Aorta (tissue), 5 donors: ENCODE results near the gene POLR2E. TPM values are rescaled to one million over a fixed set of nuclear protein-coding genes. Genes with fewer than 3 reads are reported as not detected.

Experiments used
- ATAC-seq: fragments of 200-7000 bp; cut with Tn5 transposase; one replicate; pipeline ENCODE4 v1.9.1; 2022; ENCODE audit warnings: moderate library complexity; ENCODE audit not compliant: low FRiP score
- DNase-seq, 2 donors: peaks; one replicate each; pipeline ENCODE4 v3.0.0-alpha.2; 2020
- H3K27ac ChIP-seq, 2 donors: one replicate each; pipeline ENCODE4 v1.5.1; 2013; ENCODE audit warnings: low read length in 2 of 2, mild to moderate bottlenecking in 2 of 2, moderate library complexity in 2 of 2, control low read depth in 1 of 2, inconsistent platforms in 1 of 2, low read depth in 1 of 2
- H3K27me3 ChIP-seq, 2 donors: one replicate each; pipeline ENCODE4 v1.6.1; 2013; ENCODE audit warnings: control low read depth in 1 of 2, low read length in 1 of 2, mild to moderate bottlenecking in 1 of 2, moderate library complexity in 1 of 2; ENCODE audit not compliant: insufficient read depth in 2 of 2, control insufficient read depth in 1 of 2
- H3K36me3 ChIP-seq, 2 donors: one replicate each; pipeline ENCODE4 v1.6.1; 2013; ENCODE audit warnings: control low read depth in 1 of 2, low read length in 1 of 2, mild to moderate bottlenecking in 1 of 2; ENCODE audit not compliant: insufficient read depth in 2 of 2, control insufficient read depth in 1 of 2
- H3K4me1 ChIP-seq, 2 donors: one replicate each; pipeline ENCODE4 v1.6.1; 2013; ENCODE audit warnings: low read length in 2 of 2, control low read depth in 1 of 2, mild to moderate bottlenecking in 1 of 2, moderate library complexity in 1 of 2; ENCODE audit not compliant: insufficient read depth in 2 of 2, control insufficient read depth in 1 of 2
- H3K4me3 ChIP-seq, 2 donors: one replicate each; pipeline ENCODE4 v1.5.1; 2013; ENCODE audit warnings: low read length in 2 of 2, control low read depth in 1 of 2, mild to moderate bottlenecking in 1 of 2
- H3K9me3 ChIP-seq: one replicate; pipeline ENCODE4 v1.6.1; 2013; ENCODE audit warnings: mild to moderate bottlenecking, low read length; ENCODE audit not compliant: control insufficient read depth
- WGBS, 2 donors: extraction: QIAGEN DNeasy Blood & Tissue Kit; methylation state at CpG; one replicate each; pipeline ENCODE4 v1.1.7; 2013; 5-methylcytosine and 5-hydroxymethylcytosine counted together
- intact Hi-C, 2 donors: fragments of 100-400 bp; cut with DNase I; formaldehyde crosslinking; loops; one replicate each; pipeline versions ENCODE4 v1.14.2 to v1.15.0; 2022
- polyA plus RNA-seq, 2 donors: library from polyadenylated mRNA; stranded (reverse); fragments of 200-250 nt; gene quantifications; one replicate each; pipeline ENCODE4 v1.2.3, GENCODE V29; 2013
- total RNA-seq, 2 donors: library from RNA; stranded (reverse); fragmentation: NEBNext Ultra II Directional; extraction: Animal tissue kit (Norgen Biotek cat#: 25700); gene quantifications; one replicate each; pipeline ENCODE4 v1.2.1, GENCODE V29; 2021
- donor health status: healthy with polysubstance abuse.
- donor health status: Bipolar disorder and iron deficiency.
- donor health status: DM: no; HTN: no; CAD: no.
- donor health status: DM: no; HTN: no; CAD: no.
- donor health status: DM: yes; HTN: yes; CAD: no.

Gene POLR2E
- total and polyA plus RNA-seq, 4 donors = 83.5 to 116 (median 93.6) TPM

DNA sequence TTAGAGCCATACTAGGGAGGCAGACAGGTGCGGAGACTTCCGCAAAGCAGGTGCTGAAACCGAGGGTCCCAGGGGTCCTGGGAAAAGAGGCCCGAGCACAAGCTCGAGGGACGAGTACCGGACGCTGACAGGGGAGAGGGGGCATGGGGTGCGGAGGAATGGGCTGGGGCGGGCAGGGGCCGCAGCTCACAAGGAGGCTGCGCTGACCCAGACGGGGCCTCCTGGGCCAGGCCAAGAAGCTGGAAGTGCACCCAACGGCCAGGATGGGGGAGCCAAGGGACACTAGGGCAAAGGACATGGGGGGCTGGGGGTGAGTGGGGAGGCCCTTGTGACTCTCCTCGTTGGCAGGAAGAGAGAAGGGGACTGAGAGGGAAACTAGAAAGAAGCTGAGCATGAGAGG lies 1.8 kb downstream of the POLR2E start:
- Histone ChIP-seq H3K4me1 (no peaks in the 10 kb centered on the region), H3K27me3 (no peaks in the 10 kb centered on the region), H3K9me3 (no peaks in the 10 kb centered on the region), H3K4me3 (no peak overlapping the region), H3K36me3 (peaks cover 2 to 4% of the 10 kb centered on the region in 2 donors), H3K27ac (no peak overlapping the region)
- intact Hi-C loops = loop anchor here in 1 of 2 donors (10.0 kb wide), 1 partner anchor 199 kb away; the partner anchor contains the start of genes MED16 and RNU6-9
- 85 to 86% methylated on average over 15 of the region's 15 CpGs for WGBS, 2 donors
- no peak for ATAC-seq
- DNase-seq = no peak

DNA sequence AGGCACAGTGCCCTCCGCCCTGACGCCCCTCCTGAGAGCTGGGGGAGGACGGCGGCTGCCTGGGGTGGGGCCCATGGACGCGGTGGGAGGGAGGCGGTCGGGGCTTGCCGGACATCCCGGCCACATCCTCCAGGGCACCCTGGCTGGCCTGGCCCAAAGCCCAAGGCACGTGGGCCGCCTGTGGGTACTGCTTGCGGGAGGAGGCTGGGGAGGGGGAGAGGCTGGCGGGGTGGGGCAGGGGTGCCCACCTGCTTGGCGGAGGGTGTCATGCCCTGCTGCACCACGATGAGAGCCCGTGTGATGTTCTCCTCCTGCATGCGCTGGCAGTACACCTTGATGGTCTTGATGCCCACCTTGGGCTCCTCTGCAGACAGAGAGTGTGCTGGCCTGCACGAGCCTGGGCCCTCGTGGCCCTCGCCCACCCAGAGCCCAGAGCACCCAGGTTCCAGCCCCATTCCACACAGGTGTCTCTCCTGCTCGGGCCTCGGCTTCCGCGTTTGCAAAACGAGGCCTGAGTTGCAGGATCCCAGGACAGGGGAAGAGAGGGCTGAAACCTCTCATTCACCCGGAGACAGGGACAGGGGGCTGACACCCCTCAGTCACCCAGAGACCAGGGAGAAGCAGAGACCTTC lies 3.5 kb downstream of the POLR2E start:
- ATAC-seq = no peak
- 89 to 90% methylated on average over 27 of the region's 27 CpGs for WGBS, 2 donors
- Histone ChIP-seq H3K4me1 (no peaks in the 10 kb centered on the region), H3K27me3 (no peaks in the 10 kb centered on the region), H3K9me3 (no peaks in the 10 kb centered on the region), H3K27ac (no peak overlapping the region), H3K4me3 (no peak overlapping the region), H3K36me3 (peaks cover 2 to 4% of the 10 kb centered on the region in 2 donors)
- intact Hi-C loops = loop anchor here in 1 of 2 donors (10.0 kb wide), 1 partner anchor 197 kb away; the partner anchor contains the start of genes MED16 and RNU6-9
- DNase-seq = no peak

DNA sequence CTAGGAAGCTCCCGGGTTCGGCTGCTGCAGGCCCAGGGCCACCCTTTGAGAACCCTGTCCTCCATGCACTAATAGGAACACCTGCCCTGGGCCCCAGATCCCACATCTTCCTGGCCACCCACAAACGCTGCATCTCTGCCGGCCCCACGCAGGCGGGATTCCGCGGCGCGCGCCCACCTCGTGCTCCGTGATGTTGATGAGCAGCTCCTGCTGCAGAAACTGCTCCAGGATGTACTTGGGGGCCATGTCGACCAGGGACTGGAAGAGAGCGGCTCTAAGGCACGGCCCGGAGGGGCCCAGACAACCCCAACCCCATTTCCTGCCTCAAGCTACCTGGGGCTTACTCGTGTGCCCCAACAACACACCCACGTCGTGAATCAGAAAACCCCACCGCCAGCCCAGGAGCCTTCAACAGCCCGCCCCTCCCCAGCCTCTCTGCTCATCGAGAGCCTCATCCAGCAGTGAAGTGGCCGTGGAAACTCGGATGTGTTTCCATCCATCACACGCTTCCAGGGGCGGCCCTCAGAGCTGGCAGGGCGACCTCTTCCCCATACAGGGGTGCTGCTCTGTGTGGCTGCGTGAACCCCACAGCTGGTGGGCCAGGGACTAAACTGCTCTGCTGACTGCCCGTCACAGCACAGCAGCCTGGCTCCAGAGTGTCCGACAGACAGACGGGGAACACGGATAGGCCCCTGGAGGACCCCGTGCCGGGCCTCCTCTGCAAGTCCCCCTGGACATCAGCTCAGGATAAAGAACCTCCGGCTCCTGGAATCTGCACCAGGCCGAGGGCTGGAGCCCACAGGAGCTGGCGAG lies 4.2 kb downstream of the POLR2E start:
- intact Hi-C loops = loop anchor here in 1 of 2 donors (10.0 kb wide), 1 partner anchor 196 kb away; the partner anchor contains the start of genes MED16 and RNU6-9
- Histone ChIP-seq H3K4me1 (no peaks in the 10 kb centered on the region), H3K4me3 (no peak overlapping the region), H3K9me3 (no peaks in the 10 kb centered on the region), H3K36me3 (peaks cover 2 to 4% of the 10 kb centered on the region in 2 donors), H3K27me3 (no peaks in the 10 kb centered on the region), H3K27ac (no peak overlapping the region)
- ATAC-seq = no peak
- 92 to 93% methylated on average over 36 to 38 of the region's 38 CpGs for WGBS, 2 donors
- no peak for DNase-seq

DNA sequence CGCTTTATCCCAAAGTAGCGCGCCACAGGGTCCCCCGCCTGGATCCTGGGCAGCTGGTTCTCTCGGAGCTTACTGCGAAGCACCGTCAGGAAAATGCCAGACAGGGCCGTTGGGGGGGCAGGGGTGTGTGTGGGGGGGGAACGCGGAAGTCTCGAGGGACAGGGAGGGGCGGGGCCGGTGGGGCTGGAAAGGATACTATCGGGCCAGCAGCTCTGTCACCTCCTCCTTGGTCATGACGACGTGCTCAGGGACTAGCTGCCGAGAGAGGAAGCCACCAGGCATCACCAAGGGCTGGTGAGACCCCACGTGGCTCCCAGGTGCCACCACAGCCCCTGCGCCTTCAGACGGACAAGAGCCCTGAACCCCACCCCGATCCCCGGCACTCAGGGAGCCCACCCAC lies 5.3 kb downstream of the POLR2E start:
- no peaks in the 10 kb centered on the region for H3K9me3 ChIP-seq
- no peaks in the 10 kb centered on the region for H3K27me3 ChIP-seq
- DNase-seq = no peak
- no peak overlapping the region for H3K4me3 ChIP-seq
- no peak overlapping the region for H3K27ac ChIP-seq
- intact Hi-C loops = loop anchor here in 1 of 2 donors (10.0 kb wide), 1 partner anchor 195 kb away; the partner anchor contains the start of genes MED16 and RNU6-9
- peaks cover 2 to 4% of the 10 kb centered on the region in 2 donors for H3K36me3 ChIP-seq
- ATAC-seq = no peak
- H3K4me1 ChIP-seq = no peaks in the 10 kb centered on the region
- WGBS, 2 donors = 82 to 84% methylated on average over 21 to 22 of the region's 22 CpGs

DNA sequence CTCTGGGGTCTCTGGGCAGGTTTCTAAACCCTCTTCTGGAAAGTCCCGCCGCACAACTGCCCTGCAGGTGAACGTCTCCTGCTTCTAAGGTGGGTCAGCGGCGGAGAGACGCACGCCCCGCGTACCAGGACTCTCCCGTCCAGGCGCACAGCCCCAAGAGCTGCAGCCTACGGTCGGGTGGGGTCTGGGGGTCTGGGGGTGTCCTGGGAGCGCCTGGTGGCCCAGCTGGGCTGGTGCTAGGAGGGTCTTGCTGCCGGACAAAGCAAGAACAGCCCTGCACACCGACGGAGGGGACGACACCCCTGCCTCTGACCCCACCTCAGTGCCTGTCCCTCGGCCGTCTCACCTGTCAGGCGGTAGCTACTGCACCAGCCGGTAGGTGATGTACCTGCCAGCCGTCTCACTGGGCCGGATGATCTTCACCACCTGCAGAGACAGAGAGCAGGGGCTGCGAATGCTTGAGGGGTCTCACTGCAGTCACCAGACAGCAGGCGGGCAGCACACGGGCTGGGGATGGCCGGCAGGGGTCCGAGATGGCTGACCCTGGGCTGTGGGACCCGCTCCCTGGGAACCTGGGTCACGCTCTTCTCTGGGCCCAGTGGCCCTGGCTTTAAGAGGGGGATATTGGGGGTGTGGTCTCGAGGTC lies 5.9 kb downstream of the POLR2E start:
- 92 to 95% methylated on average over 32 of the region's 32 CpGs for WGBS, 2 donors
- ATAC-seq = no peak
- H3K4me3 ChIP-seq = no peak overlapping the region
- no peak for DNase-seq
- H3K27ac ChIP-seq = no peak overlapping the region
- H3K27me3 ChIP-seq = no peaks in the 10 kb centered on the region
- intact Hi-C loops = no loop called here
- H3K36me3 ChIP-seq = peaks cover 2 to 4% of the 10 kb centered on the region in 2 donors
- no peaks in the 10 kb centered on the region for H3K4me1 ChIP-seq
- H3K9me3 ChIP-seq = no peaks in the 10 kb centered on the region

DNA sequence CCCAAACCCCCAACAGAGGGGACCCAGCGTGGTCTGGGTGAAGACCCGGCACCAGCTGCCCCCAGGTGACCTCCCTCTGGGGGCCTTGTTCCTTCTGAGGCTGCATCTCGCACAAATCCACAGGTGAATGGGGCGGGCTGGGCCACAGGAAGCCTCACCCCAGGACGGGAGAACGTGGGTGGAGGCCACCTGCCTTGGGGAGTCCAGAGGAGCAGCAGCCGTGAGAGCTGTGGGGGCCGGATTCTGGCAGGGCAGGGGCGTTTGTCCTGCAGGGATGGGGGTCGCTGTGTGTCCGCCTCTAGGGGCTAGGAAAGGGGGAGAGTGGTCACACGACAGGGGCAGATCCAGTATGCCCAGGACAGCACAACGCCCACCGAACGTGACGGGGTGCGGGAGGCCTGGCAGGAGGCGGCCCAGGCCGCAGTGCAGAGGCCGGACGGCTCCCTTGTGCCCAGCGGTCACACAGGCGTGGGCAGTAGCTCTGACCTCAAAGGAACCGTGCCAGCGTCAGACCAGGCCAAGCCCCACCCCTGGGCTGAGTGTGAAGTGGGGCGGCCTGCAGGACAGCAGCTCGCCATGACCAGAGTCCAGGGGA lies 6.7 kb downstream of the POLR2E start:
- ATAC-seq (no peak), DNase-seq (peak in 1 of 2 donors; percentile 78)
- intact Hi-C loops = no loop called here
- WGBS, 2 donors = 89 to 90% methylated on average over 26 to 27 of the region's 27 CpGs
- Histone ChIP-seq H3K27me3 (no peaks in the 10 kb centered on the region), H3K27ac (no peak overlapping the region), H3K36me3 (peaks cover 2 to 4% of the 10 kb centered on the region in 2 donors), H3K9me3 (no peaks in the 10 kb centered on the region), H3K4me3 (no peak overlapping the region), H3K4me1 (no peaks in the 10 kb centered on the region)

DNA sequence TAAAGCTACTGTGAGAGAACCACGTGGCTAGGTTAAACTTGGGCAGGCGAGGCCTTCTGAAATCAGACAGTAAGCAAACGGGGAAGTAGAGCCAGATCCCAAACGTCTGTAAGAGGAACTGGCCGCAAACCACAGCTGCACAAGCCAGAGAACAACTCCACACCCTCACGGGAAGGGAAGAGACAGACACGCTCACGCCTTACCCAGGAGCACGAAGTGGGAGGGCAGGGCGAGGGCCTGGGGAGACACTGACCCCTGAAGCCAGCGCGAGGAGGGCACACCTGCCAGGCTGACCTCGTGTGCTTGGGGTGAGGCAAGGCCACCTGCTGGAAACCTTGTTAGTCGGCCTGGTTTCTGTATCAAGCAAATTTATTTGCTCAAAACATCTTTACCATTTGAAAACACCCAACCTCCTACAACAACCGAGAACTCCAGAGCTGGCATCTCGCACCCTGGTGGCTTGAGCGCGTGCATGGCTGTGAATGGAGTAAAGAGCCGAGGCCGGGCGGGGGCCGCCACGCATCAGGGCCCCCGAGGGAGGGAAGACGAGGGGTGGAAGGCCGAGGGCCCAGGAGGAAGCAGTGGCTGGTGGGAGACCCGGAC lies 7.3 kb downstream of the POLR2E start:
- peak in 1 of 2 donors; percentile 87 for DNase-seq
- ATAC-seq = peak; percentile 69
- no peaks in the 10 kb centered on the region for H3K9me3 ChIP-seq
- WGBS, 2 donors = 77 to 78% methylated on average over 27 of the region's 27 CpGs
- no peaks in the 10 kb centered on the region for H3K4me1 ChIP-seq
- no peak overlapping the region for H3K4me3 ChIP-seq
- no peaks in the 10 kb centered on the region for H3K27me3 ChIP-seq
- peaks cover 2 to 4% of the 10 kb centered on the region in 2 donors for H3K36me3 ChIP-seq
- H3K27ac ChIP-seq = no peak overlapping the region
- intact Hi-C loops = no loop called here

DNA sequence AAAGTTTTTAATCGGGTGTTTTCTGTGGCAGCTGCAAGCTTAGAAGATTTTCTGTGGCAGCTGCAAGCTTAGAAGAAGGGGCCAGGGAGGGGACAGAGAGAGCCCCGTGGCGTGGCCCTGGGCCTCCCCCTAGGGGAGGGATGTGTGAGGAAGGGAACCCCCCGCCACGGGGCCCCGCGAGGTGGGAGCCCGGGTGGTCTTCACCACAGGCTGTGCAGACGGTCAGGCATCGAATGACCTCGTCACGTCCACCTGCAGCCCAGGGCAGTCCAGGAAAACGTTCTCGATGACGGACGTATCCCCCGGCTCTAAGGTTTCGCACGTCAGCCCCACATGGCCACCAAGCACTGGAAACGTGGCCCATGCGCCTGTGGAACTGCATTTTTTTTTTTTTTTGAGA lies 8.6 kb downstream of the POLR2E start:
- peaks cover 0 to 4% of the 10 kb centered on the region in 2 donors for H3K36me3 ChIP-seq
- no peak for ATAC-seq
- 75 to 76% methylated on average over 21 of the region's 21 CpGs for WGBS, 2 donors

More for the DNA sequence above, 8.6 kb downstream of the POLR2E start:
- Histone ChIP-seq H3K4me3 (no peak overlapping the region), H3K9me3 (no peaks in the 10 kb centered on the region), H3K27ac (no peak overlapping the region), H3K27me3 (no peaks in the 10 kb centered on the region), H3K4me1 (no peaks in the 10 kb centered on the region)
- DNase-seq = no peak
- intact Hi-C loops = no loop called here
